Sigmoid colon (tissue), 7 donors: ENCODE results near the gene TSPAN17. TPM values are rescaled to one million over a fixed set of nuclear protein-coding genes. Genes with fewer than 3 reads are reported as not detected.

Experiments used
- DNase-seq: peaks from one replicate; pipeline ENCODE4 v3.0.0-alpha.2; 2019
- H3K27ac ChIP-seq, 4 donors: fragments of 200-600 bp; sonication (generic); one replicate each; pipeline ENCODE4 v1.5.1; 2016 to 2019; ENCODE audit warnings: mild to moderate bottlenecking in 1 of 4
- H3K27me3 ChIP-seq, 3 donors: fragments of 200-600 bp; sonication (generic); one replicate each; pipeline ENCODE4 v1.5.1; 2019; ENCODE audit warnings: mild to moderate bottlenecking in 1 of 3
- H3K36me3 ChIP-seq, 4 donors: fragments of 200-600 bp; sonication (generic); one replicate each; pipeline ENCODE4 v1.5.1; 2016 to 2019
- H3K4me1 ChIP-seq, 4 donors: fragments of 200-600 bp; sonication (generic); one replicate each; pipeline ENCODE4 v1.5.1; 2017 to 2019
- H3K4me3 ChIP-seq, 4 donors: fragments of 200-600 bp; sonication (generic); one replicate each; pipeline ENCODE4 v1.5.1; 2017 to 2019; ENCODE audit warnings: mild to moderate bottlenecking in 2 of 4, moderate library complexity in 1 of 4
- H3K9me3 ChIP-seq, 4 donors: fragments of 200-600 bp in 3 of 4; sonication (generic) in 3 of 4; one replicate each; pipeline versions ENCODE4 v1.5.1 to v1.6.1; 2013 to 2019
- EP300 ChIP-seq, 4 donors: sonication (generic); formaldehyde crosslinking; IDR thresholded peaks; one replicate each; pipeline ENCODE4 v1.6.1; 2017; ENCODE audit warnings: antibody characterized with exemption in 4 of 4
- POLR2A ChIP-seq, 2 donors: fragments of 450-650 bp; IDR thresholded peaks; one replicate each; pipeline ENCODE4 v1.6.1; 2016; ENCODE audit warnings: antibody characterized with exemption in 2 of 2, mild to moderate bottlenecking in 2 of 2, moderate library complexity in 2 of 2
- POLR2AphosphoS5 ChIP-seq, 4 donors: sonication (generic); formaldehyde crosslinking; IDR thresholded peaks; one replicate each; pipeline ENCODE4 v1.6.1; 2017; ENCODE audit warnings: antibody characterized with exemption in 4 of 4
- WGBS, 2 donors: extraction: QIAGEN DNeasy Blood & Tissue Kit; methylation state at CpG; one replicate each; pipeline ENCODE4 v1.1.7; 2013; 5-methylcytosine and 5-hydroxymethylcytosine counted together
- intact Hi-C: fragments of 100-400 bp; cut with DNase I; formaldehyde crosslinking; loops from one replicate; pipeline ENCODE4 v1.15.1; 2023
- polyA plus RNA-seq, 3 donors: library from polyadenylated mRNA; stranded (reverse); fragments of 200-250 nt; gene quantifications; one replicate each; pipeline ENCODE4 v1.2.3, GENCODE V29; 2013
- total RNA-seq, 4 donors: library from RNA; depleted of rRNA; stranded (reverse); fragments of >200 nt; gene quantifications; one replicate each; pipeline ENCODE4 v1.1.0, GENCODE V29; 2016
- TF ChIP-seq, protein P1 (sequence below), 4 experiments: fragments of 450-650 bp in 3 of 4; fragments of 200-600 bp in 1 of 4; IDR thresholded peaks; one replicate each; pipeline ENCODE4 v1.5.1; 2016 to 2019; ENCODE audit warnings: antibody characterized with exemption in 4 of 4, mild to moderate bottlenecking in 3 of 4, moderate library complexity in 2 of 4
- donor health status: healthy with polysubstance abuse.
- donor health status: Bipolar disorder and iron deficiency.
- donor health status: healthy.

The TSPAN17 gene
- total and polyA plus RNA-seq, 7 donors, result 7.4 to 37.7 (median 21.7) TPM

DNA sequence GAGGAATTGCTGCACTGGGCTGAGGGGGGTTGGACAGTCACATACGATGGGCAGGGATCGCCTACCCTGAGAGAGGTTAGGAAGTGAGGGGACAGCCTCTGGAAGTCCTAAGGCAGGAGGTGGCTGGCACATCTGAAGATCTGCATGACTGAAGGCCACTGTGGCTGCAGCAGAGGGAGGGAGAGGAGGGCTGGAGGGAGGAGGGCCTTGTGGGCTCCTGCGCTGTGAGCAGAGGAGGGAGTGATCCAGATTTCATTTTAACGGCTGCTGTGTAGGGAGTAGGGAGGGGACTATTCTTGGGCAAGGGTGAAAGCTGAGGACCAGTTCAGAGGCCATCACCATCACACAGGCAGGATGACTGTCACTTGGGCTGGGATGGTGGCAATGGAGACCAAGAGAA, 9.7 kb upstream of the TSPAN17 start:
- Histone ChIP-seq H3K9me3 (no peaks in the 10 kb centered on the region), H3K27ac (no peak overlapping the region), H3K36me3 (no peaks in the 10 kb centered on the region), H3K27me3 (peaks cover 0 to 7% (median 0%) of the 10 kb centered on the region in 3 donors), H3K4me1 (peaks cover 0 to 8% (median 0%) of the 10 kb centered on the region in 4 donors), H3K4me3 (no peak overlapping the region)
- 58 to 71% methylated on average over 4 of the region's 4 CpGs for whole genome bisulfite sequencing, 2 donors
- TF ChIP-seq POLR2AphosphoS5 (IDR thresholded peaks at IDR 0.05), result no peak
- no peak for TF ChIP-seq EP300 (IDR thresholded peaks at IDR 0.05)
- TF ChIP-seq POLR2A (IDR thresholded peaks at IDR 0.05), result no peak
- TF ChIP-seq, protein P1, sequence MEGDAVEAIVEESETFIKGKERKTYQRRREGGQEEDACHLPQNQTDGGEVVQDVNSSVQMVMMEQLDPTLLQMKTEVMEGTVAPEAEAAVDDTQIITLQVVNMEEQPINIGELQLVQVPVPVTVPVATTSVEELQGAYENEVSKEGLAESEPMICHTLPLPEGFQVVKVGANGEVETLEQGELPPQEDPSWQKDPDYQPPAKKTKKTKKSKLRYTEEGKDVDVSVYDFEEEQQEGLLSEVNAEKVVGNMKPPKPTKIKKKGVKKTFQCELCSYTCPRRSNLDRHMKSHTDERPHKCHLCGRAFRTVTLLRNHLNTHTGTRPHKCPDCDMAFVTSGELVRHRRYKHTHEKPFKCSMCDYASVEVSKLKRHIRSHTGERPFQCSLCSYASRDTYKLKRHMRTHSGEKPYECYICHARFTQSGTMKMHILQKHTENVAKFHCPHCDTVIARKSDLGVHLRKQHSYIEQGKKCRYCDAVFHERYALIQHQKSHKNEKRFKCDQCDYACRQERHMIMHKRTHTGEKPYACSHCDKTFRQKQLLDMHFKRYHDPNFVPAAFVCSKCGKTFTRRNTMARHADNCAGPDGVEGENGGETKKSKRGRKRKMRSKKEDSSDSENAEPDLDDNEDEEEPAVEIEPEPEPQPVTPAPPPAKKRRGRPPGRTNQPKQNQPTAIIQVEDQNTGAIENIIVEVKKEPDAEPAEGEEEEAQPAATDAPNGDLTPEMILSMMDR (IDR thresholded peaks at IDR 0.05), result no peak
- intact Hi-C loops, result no loop called here
- DNase-seq, result no peak

DNA sequence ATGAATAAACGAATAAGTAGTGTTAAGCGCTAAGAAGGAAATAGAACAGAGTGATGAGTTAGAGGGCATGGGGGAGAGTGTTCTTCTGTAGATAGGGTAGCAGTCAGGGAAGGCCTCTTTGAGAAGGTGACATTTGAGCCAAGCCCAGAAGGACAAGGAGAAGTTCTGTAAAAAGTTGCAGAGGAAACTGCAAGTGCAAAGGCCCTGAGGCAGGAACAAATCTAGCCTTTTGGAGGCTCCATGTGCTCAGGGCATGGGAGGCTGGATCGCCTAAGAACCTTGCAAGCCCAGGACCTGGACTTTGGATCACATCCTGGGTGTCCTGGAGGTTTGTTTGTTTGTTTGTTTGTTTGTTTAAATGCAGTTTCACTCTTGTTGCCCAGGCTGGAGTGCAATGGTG, 8.8 kb upstream of the TSPAN17 start:
- WGBS, 2 donors, result 93 to 95% methylated on average over 3 of the region's 3 CpGs
- peaks cover 0 to 8% (median 0%) of the 10 kb centered on the region in 4 donors for H3K4me1 ChIP-seq
- TF ChIP-seq, protein P1 (IDR thresholded peaks at IDR 0.05), result no peak
- TF ChIP-seq EP300 (IDR thresholded peaks at IDR 0.05), result no peak
- TF ChIP-seq POLR2A (IDR thresholded peaks at IDR 0.05), result no peak
- TF ChIP-seq POLR2AphosphoS5 (IDR thresholded peaks at IDR 0.05), result no peak
- H3K9me3 ChIP-seq, result no peaks in the 10 kb centered on the region
- DNase-seq, result no peak
- no peaks in the 10 kb centered on the region for H3K36me3 ChIP-seq
- intact Hi-C loops, result no loop called here
- H3K27me3 ChIP-seq, result no peaks in the 10 kb centered on the region
- no peak overlapping the region for H3K4me3 ChIP-seq
- no peak overlapping the region for H3K27ac ChIP-seq

GRCh38 chr5:176639208-176639607, 8.1 kb upstream of the TSPAN17 start:
- DNase-seq, result no peak
- Histone ChIP-seq H3K27me3 (no peaks in the 10 kb centered on the region), H3K4me1 (peaks cover 0 to 8% (median 0%) of the 10 kb centered on the region in 4 donors), H3K4me3 (no peak overlapping the region), H3K36me3 (no peaks in the 10 kb centered on the region), H3K9me3 (no peaks in the 10 kb centered on the region), H3K27ac (peak overlapping the region in 1 of 4 donors; percentile 55)
- WGBS, 2 donors, result 56 to 58% methylated on average over 4 of the region's 4 CpGs
- TF ChIP-seq POLR2AphosphoS5 (IDR thresholded peaks at IDR 0.05), result no peak
- TF ChIP-seq POLR2A (IDR thresholded peaks at IDR 0.05), result no peak
- no peak for TF ChIP-seq EP300 (IDR thresholded peaks at IDR 0.05)
- TF ChIP-seq, protein P1 (IDR thresholded peaks at IDR 0.05), result no peak
- intact Hi-C loops, result no loop called here

DNA sequence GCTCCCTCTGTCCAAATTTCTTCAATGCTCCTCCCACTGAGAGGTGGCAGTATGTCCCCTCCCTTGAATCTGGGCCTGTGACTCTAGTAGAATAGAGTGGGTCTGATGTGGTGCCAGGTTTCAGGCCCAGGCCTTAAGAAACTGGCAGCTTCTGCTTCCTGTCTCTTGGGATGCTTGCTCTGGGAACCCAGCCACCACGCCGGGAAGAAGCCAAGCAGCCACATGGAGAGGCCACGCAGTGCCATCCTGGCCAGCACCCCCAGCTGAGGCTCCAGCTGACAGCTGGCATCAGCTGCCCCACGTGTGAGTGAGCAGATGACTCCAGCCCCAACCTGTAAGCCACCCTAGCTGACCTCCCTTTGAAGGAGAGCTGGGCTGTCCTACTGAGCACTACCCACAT, 7.3 kb upstream of the TSPAN17 start:
- TF ChIP-seq, protein P1 (IDR thresholded peaks at IDR 0.05), result no peak
- peak in 2 of 4 donors; percentile 26 to 34 for TF ChIP-seq POLR2AphosphoS5 (IDR thresholded peaks at IDR 0.05)
- H3K4me3 ChIP-seq, result no peak overlapping the region
- H3K27ac ChIP-seq, result peak overlapping the region in 2 of 4 donors; percentile 36 to 55
- WGBS, 2 donors, result 72% methylated on average over 4 of the region's 4 CpGs
- no peaks in the 10 kb centered on the region for H3K27me3 ChIP-seq
- no peaks in the 10 kb centered on the region for H3K36me3 ChIP-seq
- H3K4me1 ChIP-seq, result peaks cover 0 to 8% (median 0%) of the 10 kb centered on the region in 4 donors
- H3K9me3 ChIP-seq, result no peaks in the 10 kb centered on the region
- DNase-seq, result peak; percentile 84
- intact Hi-C loops, result loop anchor here (10.0 kb wide), 3 partner anchors 65 to 375 kb away; partner anchors contain the start of genes HIGD2A and NOP16

- Histone ChIP-seq H3K27me3 (no peaks in the 10 kb centered on the region), H3K27ac (peak overlapping the region in 2 of 4 donors; percentile 36 to 38), H3K4me1 (peaks cover 0 to 8% (median 0%) of the 10 kb centered on the region in 4 donors), H3K4me3 (no peak overlapping the region), H3K9me3 (no peaks in the 10 kb centered on the region), H3K36me3 (no peaks in the 10 kb centered on the region)
- 75 to 85% methylated on average over 4 of the region's 4 CpGs for WGBS, 2 donors
- TF ChIP-seq, protein P1 (IDR thresholded peaks at IDR 0.05), result no peak
- no peak for TF ChIP-seq POLR2A (IDR thresholded peaks at IDR 0.05)
- TF ChIP-seq EP300 (IDR thresholded peaks at IDR 0.05), result no peak
- no peak for TF ChIP-seq POLR2AphosphoS5 (IDR thresholded peaks at IDR 0.05)
- intact Hi-C loops, result loop anchor here (10.0 kb wide), 3 partner anchors 66 to 374 kb away; partner anchors contain the start of genes HIGD2A and NOP16
- DNase-seq, result no peak
Observed at GRCh38 chr5:176640616-176641015, 6.7 kb upstream of the TSPAN17 start.
